ENCODE measurements around the gene FAAH.

FAAH gene

DNA sequence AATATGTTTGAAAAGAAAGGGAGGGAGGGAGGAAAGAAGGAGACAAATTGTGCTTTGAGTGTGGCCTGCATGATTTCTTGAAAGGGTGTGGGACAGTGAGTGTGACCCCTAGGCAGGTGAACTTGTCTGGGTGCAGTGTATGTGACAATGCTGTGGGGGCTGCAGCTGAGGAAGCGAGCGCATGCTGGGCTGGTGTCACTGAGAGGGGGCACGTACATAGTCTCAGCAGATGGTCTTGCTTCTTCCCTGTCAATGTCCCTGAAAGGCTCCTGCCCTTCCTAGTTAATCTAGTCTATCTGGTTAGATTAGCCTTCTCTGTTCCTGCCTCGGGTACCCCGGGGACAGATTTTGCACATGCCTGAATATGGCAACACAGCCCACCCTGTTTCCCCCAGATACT is 9.8 kb downstream of the FAAH start:
- no peak for DNase-seq (ENCODE audit: extremely low read depth, insufficient read length)
- TF ChIP-seq, protein P1, sequence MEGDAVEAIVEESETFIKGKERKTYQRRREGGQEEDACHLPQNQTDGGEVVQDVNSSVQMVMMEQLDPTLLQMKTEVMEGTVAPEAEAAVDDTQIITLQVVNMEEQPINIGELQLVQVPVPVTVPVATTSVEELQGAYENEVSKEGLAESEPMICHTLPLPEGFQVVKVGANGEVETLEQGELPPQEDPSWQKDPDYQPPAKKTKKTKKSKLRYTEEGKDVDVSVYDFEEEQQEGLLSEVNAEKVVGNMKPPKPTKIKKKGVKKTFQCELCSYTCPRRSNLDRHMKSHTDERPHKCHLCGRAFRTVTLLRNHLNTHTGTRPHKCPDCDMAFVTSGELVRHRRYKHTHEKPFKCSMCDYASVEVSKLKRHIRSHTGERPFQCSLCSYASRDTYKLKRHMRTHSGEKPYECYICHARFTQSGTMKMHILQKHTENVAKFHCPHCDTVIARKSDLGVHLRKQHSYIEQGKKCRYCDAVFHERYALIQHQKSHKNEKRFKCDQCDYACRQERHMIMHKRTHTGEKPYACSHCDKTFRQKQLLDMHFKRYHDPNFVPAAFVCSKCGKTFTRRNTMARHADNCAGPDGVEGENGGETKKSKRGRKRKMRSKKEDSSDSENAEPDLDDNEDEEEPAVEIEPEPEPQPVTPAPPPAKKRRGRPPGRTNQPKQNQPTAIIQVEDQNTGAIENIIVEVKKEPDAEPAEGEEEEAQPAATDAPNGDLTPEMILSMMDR (IDR thresholded peaks at IDR 0.05; ENCODE audit: insufficient read depth, low read length, poor library complexity, severe bottlenecking): no peak
- Histone ChIP-seq H3K4me3 (replicated peaks; ENCODE audit: low read depth, low read length) (no peak overlapping the region), H3K36me3 (ENCODE audit: control insufficient read depth, insufficient read depth, low read length) (no peaks in the 10 kb centered on the region), H3K27me3 (replicated peaks; ENCODE audit: control insufficient read depth, insufficient read depth, low read length) (peaks cover 2% of the 10 kb centered on the region; the same call in 1 of the 2 replicates)

DNA sequence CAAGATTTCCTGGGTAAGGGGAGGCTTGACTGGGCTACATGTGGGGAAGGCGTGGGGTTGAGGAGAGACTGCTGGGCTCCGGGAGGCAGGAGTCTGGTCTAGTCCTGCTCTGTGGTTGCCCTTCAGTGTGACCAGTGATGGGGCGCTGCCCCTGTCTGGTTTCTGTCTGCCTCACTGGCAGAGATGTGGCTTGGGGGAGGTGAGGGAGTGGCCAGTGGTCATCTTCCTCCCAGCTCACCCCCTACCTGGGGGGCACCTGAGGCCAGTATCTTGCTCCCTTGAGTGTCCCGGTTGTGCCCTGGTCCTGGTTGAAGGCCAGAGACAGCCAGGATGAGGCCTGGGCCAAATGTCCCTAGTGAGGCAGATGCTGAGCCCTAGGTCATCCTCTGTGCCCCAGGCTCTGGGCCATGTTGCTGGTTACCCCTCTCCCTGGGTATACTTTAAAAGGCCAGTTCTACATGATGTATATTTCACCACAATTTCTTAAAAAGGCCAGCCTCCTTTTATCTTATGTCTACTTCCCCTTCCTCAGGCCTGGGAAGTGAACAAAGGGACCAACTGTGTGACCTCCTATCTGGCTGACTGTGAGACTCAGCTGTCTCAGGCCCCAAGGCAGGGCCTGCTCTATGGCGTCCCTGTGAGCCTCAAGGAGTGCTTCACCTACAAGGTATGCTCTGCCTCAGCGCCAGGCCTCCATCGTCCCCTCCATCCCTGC is 10.5 kb downstream of the FAAH start:
- peaks cover 2% of the 10 kb centered on the region; the same call in 1 of the 2 replicates for H3K27me3 ChIP-seq (replicated peaks; ENCODE audit: control insufficient read depth, insufficient read depth, low read length)
- DNase-seq (ENCODE audit: extremely low read depth, insufficient read length): no peak
- TF ChIP-seq, protein P1 (IDR thresholded peaks at IDR 0.05; ENCODE audit: insufficient read depth, low read length, poor library complexity, severe bottlenecking): no peak
- no peak overlapping the region for H3K4me3 ChIP-seq (replicated peaks; ENCODE audit: low read depth, low read length)
- no peaks in the 10 kb centered on the region for H3K36me3 ChIP-seq (ENCODE audit: control insufficient read depth, insufficient read depth, low read length)

DNA sequence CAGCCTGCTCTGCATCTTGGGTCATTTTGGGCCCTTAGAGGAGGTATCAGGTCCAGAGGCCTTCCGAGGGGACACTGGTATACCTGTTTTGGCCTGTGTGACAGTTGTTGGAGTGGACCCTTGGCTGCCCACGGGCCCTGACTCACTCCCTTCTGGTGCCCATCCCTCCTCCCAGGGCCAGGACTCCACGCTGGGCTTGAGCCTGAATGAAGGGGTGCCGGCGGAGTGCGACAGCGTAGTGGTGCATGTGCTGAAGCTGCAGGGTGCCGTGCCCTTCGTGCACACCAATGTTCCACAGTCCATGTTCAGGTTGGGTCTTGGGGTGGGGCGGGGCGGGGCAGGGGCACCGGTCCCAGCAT is 11.1 kb downstream of the FAAH start:
- no peak overlapping the region for H3K4me3 ChIP-seq (replicated peaks; ENCODE audit: low read depth, low read length)
- TF ChIP-seq, protein P1 (IDR thresholded peaks at IDR 0.05; ENCODE audit: insufficient read depth, low read length, poor library complexity, severe bottlenecking): no peak
- DNase-seq (ENCODE audit: extremely low read depth, insufficient read length): no peak
- peaks cover 2% of the 10 kb centered on the region; the same call in 1 of the 2 replicates for H3K27me3 ChIP-seq (replicated peaks; ENCODE audit: control insufficient read depth, insufficient read depth, low read length)
- no peaks in the 10 kb centered on the region for H3K36me3 ChIP-seq (ENCODE audit: control insufficient read depth, insufficient read depth, low read length)

DNA sequence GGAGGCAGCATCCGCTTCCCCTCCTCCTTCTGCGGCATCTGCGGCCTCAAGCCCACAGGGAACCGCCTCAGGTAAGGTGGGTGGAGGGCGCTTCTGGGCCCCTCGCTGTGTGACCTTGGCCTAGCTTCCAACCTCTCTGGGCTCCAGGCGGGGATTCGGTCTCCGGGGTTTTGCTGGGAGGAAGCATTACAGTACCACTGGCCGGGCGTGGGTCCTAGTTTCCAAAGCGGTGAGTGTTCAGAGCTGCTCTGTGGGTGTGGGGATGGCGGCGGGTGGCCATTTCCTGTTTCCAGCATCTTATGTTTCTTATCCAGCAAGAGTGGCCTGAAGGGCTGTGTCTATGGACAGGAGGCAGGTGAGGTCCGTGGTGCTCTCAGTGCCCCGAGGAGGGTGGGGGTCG is 11.6 kb downstream of the FAAH start:
- H3K4me3 ChIP-seq (replicated peaks; ENCODE audit: low read depth, low read length): no peak overlapping the region
- no peaks in the 10 kb centered on the region for H3K36me3 ChIP-seq (ENCODE audit: control insufficient read depth, insufficient read depth, low read length)
- peaks cover 2% of the 10 kb centered on the region; the same call in 1 of the 2 replicates for H3K27me3 ChIP-seq (replicated peaks; ENCODE audit: control insufficient read depth, insufficient read depth, low read length)
- no peak for DNase-seq (ENCODE audit: extremely low read depth, insufficient read length)
- TF ChIP-seq, protein P1 (IDR thresholded peaks at IDR 0.05; ENCODE audit: insufficient read depth, low read length, poor library complexity, severe bottlenecking): no peak

DNA sequence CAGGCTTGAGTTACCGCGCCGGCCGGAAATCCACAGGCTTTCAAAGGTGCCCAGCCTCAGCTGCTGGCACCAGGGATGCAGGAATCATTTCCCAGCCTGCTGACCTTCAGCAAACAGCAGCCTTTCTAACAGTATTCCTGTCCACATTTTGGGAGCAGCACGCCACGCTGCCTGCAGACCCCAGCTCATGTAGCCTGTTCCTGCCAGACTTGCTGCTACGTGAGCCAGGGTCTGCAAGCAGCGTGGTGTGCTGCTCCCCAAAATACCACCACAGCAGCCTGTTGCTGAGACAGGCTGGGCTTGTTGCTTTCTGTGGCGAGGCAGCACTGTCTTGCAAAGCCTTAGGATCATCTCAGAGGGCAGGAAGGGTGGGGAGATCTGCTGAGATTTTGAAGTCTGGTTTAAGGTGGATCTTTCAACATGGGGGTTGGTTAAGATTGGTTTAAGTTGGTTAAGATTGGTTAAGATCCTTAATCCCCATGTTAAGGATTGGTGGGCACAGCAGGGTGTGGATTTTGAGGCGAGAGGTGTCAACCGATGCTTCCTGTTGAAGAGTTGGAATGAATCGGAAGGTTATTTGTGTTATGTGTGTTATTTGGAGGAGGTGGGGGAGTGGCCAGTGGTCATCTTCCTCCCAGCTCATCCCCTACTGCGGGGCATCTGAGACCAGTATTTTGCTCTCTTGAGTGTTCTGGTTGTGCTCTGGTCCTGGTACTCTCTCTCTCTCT is 12.9 kb downstream of the FAAH start:
- H3K36me3 ChIP-seq (ENCODE audit: control insufficient read depth, insufficient read depth, low read length): no peaks in the 10 kb centered on the region
- peaks cover 2% of the 10 kb centered on the region; the same call in 1 of the 2 replicates for H3K27me3 ChIP-seq (replicated peaks; ENCODE audit: control insufficient read depth, insufficient read depth, low read length)
- TF ChIP-seq, protein P1 (IDR thresholded peaks at IDR 0.05; ENCODE audit: insufficient read depth, low read length, poor library complexity, severe bottlenecking): no peak
- DNase-seq (ENCODE audit: extremely low read depth, insufficient read length): no peak
- no peak overlapping the region for H3K4me3 ChIP-seq (replicated peaks; ENCODE audit: low read depth, low read length)
